ENCODE measurements around the gene TLL1.

The TLL1 gene

GRCh38 chr4:166134285-166134684, 261.2 kb downstream of the TLL1 start:
- Histone ChIP-seq H3K79me2 (ENCODE audit: control insufficient read depth, low read length) (no peaks in the 10 kb centered on the region), H3K9me3 (ENCODE audit: control insufficient read depth, insufficient read depth, low read length) (peaks cover 3% of the 10 kb centered on the region; the same call in 1 of the 2 replicates), H3K9me2 (replicated peaks; ENCODE audit: control insufficient read depth, low read length) (no peaks in the 10 kb centered on the region; the same call in 1 of the 2 replicates), H3F3A (ENCODE audit: control insufficient read depth, insufficient read depth) (no peaks in the 10 kb centered on the region), H3K4me1 (ENCODE audit: control insufficient read depth, low read length) (no peaks in the 10 kb centered on the region), H3K36me3 (ENCODE audit: control insufficient read depth, low read length) (no peaks in the 10 kb centered on the region), H4K20me1 (ENCODE audit: control insufficient read depth, insufficient read depth, low read depth, low read length) (no peaks in the 10 kb centered on the region), H3K27me3 (ENCODE audit: control insufficient read depth, low read length) (no peaks in the 10 kb centered on the region), H3K27ac (ENCODE audit: low read depth, low read length) (no peak overlapping the region), H3K4me2 (ENCODE audit: low read length) (no peak overlapping the region), H3K4me3 (ENCODE audit: low read length) (no peak overlapping the region)
- TF ChIP-seq CTCF (IDR thresholded peaks at IDR 0.05; ENCODE audit: low read depth, low read length, poor library complexity, severe bottlenecking) = no peak
- no peak for TF ChIP-seq EZH2phosphoT487 (IDR thresholded peaks at IDR 0.05; ENCODE audit: borderline replicate concordance, low read length)

GRCh38 chr4:166140951-166141350, 267.9 kb downstream of the TLL1 start:
- Histone ChIP-seq H3K27me3 (ENCODE audit: control insufficient read depth, low read length) (no peaks in the 10 kb centered on the region), H3K4me3 (ENCODE audit: low read length) (no peak overlapping the region), H4K20me1 (ENCODE audit: control insufficient read depth, insufficient read depth, low read depth, low read length) (no peaks in the 10 kb centered on the region), H3K9me3 (ENCODE audit: control insufficient read depth, insufficient read depth, low read length) (no peaks in the 10 kb centered on the region), H3F3A (ENCODE audit: control insufficient read depth, insufficient read depth) (no peaks in the 10 kb centered on the region), H3K36me3 (ENCODE audit: control insufficient read depth, low read length) (no peaks in the 10 kb centered on the region), H3K9me2 (replicated peaks; ENCODE audit: control insufficient read depth, low read length) (no peaks in the 10 kb centered on the region; the same call in 1 of the 2 replicates), H3K79me2 (ENCODE audit: control insufficient read depth, low read length) (no peaks in the 10 kb centered on the region), H3K27ac (ENCODE audit: low read depth, low read length) (no peak overlapping the region), H3K4me1 (ENCODE audit: control insufficient read depth, low read length) (no peaks in the 10 kb centered on the region), H3K4me2 (ENCODE audit: low read length) (no peak overlapping the region)
- TF ChIP-seq EZH2phosphoT487 (IDR thresholded peaks at IDR 0.05; ENCODE audit: borderline replicate concordance, low read length) (no peak), CTCF (IDR thresholded peaks at IDR 0.05; ENCODE audit: low read depth, low read length, poor library complexity, severe bottlenecking) (no peak)

GRCh38 chr4:166143227-166143626, 270.2 kb downstream of the TLL1 start:
- Histone ChIP-seq H3K36me3 (ENCODE audit: control insufficient read depth, low read length) (no peaks in the 10 kb centered on the region), H3F3A (ENCODE audit: control insufficient read depth, insufficient read depth) (no peaks in the 10 kb centered on the region), H3K4me3 (ENCODE audit: low read length) (no peak overlapping the region), H4K20me1 (ENCODE audit: control insufficient read depth, insufficient read depth, low read depth, low read length) (no peaks in the 10 kb centered on the region), H3K9me2 (replicated peaks; ENCODE audit: control insufficient read depth, low read length) (no peaks in the 10 kb centered on the region; the same call in 1 of the 2 replicates), H3K4me2 (ENCODE audit: low read length) (no peak overlapping the region), H3K9me3 (ENCODE audit: control insufficient read depth, insufficient read depth, low read length) (no peaks in the 10 kb centered on the region), H3K79me2 (ENCODE audit: control insufficient read depth, low read length) (no peaks in the 10 kb centered on the region), H3K4me1 (ENCODE audit: control insufficient read depth, low read length) (no peaks in the 10 kb centered on the region), H3K27me3 (ENCODE audit: control insufficient read depth, low read length) (no peaks in the 10 kb centered on the region), H3K27ac (ENCODE audit: low read depth, low read length) (no peak overlapping the region)
- TF ChIP-seq EZH2phosphoT487 (IDR thresholded peaks at IDR 0.05; ENCODE audit: borderline replicate concordance, low read length) = no peak
- no peak for TF ChIP-seq CTCF (IDR thresholded peaks at IDR 0.05; ENCODE audit: low read depth, low read length, poor library complexity, severe bottlenecking)
